GM18861 (cell line): ENCODE measurements around the gene NRDE2.
"Not testable (repeated sequence)": the region's sequence is repeated elsewhere in the genome, so short reads cannot be mapped to it uniquely, and the experiment has no call there.

Experiments used
- ATAC-seq: cut with Tn5 transposase; IDR thresholded peaks from one replicate; pipeline ENCODE4 v1.9.1; 2021; ENCODE audit not compliant: unreplicated experiment

The NRDE2 gene

DNA sequence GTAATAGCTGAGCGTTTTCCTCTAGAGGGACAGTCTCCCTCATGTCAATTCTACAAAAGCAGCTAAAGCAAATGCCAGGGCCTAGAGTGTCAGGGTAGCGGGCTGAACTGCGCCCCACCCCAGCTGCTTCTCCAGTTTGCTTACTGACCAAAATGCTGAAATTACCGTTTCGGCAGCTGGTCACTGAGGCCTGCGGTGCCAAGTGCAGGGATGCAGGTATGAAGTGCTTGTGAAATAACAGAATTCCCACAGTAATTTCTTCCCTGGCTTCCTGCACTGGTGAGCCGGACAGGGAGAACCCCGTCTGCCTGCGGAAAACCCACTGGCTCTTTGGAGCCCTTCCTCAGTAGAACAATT is 56.3 kb downstream of the NRDE2 start:
- no peak for ATAC-seq

DNA sequence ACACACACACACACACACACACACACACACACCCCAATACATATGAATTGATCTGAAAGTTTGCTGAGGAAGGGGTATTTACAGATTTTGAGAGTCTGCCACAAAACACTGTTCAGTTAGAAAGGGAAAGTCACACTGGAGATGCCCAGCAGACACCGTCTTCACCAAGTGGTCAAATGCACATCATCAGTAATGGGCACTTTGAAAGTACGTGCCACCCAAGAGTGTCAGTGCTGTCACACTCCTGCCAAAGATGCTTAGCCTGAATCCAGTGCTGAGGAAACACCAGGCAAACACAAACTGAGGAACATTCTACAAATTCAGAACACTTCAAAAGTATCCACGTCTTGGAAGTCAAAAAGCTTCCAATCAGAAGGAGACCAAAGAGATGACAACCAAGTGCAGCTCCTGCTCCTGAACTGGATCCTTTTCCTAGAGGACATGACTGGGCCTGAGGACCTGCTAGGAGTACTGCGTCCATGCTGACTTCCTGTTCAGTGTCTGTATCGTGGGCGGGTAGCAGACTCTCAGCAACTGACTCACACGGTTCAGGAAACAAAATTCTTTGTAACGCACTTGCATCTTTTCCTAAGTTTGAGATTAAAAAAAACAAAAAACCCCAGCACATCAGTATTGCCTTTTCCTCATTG is 56.8 kb downstream of the NRDE2 start:
- ATAC-seq: no peak

DNA sequence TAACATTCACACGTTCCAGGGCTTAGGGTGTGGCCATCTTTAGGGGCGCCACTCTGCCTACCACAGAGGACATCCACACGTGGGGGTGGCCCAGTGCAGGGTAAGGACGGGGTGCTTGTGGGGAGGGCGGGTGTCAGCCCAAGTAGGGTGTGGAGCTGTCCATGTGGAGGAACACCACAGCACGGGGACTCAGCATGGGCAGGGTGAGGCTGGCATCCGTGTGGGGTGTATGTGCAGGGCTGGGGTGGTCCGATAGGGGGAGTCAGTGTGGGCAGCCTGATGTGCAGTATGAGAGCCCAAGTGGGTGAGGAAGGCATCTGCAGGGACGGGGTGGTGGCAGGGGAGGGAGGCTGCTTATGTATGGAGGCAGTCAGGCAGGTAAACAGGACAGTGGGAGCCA is 57.7 kb downstream of the NRDE2 start:
- ATAC-seq: no peak

DNA sequence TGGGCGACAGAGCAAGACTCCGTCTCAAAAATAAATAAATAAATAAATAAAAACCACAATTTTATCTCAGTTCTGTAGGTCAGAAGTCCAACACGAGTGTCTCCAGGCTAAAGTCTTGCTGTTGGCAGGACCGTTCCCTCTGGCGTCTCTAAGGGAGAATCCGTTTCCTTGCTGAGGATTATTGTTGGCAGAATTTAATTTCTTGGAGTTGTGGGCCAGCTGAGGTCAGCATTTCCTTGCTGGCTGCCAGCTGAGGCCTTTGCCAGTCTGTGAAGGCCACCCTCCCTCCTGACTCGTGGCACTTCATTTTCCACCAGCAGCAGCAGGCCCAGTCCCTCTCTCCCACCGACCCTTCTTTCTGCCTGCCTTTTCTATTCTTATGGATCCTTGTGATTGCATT is 58.2 kb downstream of the NRDE2 start:
- no peak for ATAC-seq

DNA sequence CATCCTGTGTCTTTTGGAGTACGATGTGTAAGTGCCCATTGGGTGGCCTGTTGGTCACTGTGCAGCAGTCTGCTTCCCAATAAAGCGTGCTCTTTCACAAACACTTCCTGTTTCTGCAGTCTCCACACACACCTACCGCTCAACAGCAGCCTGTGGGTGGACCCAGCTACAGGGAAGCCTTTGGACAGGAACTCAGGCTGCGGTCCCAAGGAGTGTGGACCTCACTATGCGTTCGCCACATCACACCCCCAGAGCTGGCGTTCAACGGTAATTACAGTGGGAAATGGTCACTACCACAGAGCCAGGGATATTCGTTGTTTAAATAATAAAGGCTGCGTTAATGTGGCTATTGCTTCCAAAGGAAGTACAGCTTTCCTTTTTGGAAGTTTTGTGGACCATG is 59.2 kb downstream of the NRDE2 start:
- no peak for ATAC-seq

DNA sequence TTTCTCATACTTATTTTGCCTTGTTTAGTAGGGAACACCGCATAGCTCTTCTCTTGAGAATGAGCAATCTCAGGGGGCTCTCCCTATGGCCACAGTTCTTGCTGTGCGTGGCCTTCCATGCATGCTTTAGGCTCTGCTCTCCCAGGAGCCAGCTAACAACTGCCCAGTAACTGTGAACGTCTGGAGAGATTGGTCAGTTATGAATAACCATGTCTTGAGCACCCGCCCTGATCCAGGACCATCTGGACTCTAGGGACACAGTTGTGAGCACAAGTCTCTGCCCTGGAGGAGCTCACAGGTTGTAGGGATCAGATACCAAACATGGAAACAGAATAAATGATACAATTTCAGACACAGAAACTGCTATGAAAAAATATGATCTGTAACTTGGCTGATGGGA is 63.3 kb downstream of the NRDE2 start:
- no peak for ATAC-seq

DNA sequence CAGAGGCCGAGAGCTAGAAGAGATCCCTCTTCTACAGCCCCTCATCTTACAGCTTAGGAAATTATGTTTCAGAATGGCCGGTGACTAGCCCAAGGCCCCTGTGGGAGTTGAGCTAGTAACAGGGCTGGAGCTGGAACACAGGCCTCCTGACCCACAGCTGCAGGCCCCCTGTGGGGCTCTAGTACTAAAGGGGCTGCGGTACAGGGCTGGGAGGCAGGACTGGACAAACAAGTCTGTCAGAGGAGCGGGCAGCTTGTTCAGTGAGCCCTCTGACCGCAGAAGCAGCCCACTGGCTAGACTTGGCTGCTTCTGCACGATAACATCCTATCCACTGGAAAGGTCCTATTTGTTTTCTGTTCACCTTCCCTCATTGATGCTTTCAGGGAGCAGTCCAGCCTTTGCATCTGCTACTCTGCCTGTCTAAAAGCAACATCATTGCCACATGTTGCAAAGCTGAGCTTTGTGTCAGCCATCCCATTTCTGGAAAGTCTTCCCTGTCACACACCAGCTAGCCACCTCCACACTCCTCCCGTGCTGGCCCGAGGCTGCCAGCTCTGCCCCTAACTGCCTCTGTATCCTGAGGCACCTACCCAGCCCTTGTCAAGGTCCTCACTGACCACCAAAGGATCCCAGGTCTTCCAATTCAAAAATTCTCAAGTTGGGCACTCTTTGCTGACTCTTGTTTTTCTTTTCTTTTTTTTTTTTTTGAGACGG is 65.1 kb downstream of the NRDE2 start:
- ATAC-seq: no peak

DNA sequence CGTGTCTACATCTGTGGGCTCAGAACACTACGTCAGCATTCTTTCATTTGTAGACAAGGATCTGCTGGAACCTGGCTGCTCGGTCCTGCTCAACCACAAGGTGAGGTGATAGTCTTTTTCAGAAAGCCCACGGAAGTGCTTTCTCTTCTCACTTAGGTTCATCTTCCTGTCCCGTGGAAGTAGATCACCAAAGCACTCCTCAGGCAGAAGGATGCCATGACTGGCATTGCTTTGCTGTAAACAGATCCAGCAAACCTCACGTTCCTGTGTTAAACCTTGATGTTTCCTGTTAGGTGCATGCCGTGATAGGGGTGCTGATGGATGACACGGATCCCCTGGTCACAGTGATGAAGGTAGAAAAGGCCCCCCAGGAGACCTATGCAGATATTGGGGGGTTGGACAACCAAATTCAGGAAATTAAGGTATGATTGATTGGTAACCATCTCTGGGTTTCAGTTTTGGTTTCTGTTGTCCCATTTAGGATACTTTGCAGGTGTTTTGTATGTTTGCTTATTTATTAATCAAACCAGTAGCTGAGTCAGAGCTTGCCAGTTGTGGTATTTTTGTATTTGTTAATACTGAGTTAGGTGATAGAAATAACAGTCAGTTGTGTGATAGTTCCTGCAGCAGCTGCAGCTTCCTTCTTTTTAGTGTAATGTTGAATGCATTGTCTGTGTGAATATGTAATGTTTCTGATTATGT is 67.8 kb downstream of the NRDE2 start:
- peak; percentile 95 for ATAC-seq

DNA sequence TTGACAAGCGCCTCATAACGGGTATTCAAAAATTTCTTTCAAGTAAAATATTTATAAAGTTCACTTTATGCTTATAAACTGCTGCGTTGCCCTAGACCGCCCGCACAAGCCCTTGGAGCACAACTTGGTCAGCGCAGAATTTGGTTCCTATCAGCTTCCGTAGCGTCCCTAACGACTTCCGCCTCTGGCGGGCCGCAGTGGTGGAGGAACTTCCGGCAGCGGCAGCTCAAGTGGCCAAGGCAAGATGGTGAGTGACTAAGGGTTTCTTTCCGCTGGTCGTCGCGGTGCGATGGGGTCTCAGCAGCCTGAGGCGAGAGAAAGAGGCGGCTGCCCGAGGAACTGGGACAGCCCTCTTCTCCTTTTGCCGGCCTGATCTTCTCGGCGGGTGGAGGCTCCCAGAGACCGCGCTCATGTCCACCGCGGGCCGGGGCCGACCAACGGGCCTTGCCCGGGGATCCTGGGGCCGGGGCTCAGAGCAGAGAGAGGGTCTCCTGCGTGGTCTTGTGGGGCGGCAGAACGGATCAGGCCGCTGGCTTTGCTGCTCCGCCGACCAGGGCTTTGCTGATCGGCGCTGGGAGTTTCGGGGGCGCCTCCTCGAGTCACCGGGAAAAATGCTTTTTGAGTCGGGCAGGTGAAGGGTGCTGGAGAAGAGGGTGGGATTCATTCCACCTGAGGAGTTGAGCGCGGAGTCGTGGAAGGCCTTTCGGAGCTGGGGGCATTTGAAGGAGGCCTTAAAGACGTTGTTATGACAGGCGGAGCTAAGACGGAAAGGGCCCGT is 75.2 kb downstream of the NRDE2 start, which contains the start of gene PSMC1:
TSS of gene PSMC1 (plus strand) at position 200 of the 778 bp plus-strand sequence. CDS start at position 245, 45 bp downstream.
- ATAC-seq: peak; percentile 89

DNA sequence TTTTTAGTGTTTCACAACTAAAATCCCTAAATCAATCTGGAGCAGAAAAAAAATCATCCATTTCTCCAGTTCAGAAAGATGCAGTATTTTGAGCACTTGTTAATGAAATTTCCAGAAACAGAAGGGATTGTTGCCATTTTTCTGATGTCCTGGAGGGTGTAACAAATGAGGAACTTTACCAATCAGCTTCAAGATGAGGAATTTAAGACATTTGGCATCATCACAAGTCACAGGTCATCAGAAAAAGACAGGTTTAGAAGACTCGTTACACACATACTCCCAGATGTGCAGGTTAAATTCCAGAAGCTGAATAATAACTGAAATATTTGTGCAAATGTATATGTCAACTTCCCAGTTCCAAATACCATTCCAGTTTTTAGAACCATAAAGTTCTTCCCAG is 75.9 kb downstream of the NRDE2 start:
- no peak for ATAC-seq

DNA sequence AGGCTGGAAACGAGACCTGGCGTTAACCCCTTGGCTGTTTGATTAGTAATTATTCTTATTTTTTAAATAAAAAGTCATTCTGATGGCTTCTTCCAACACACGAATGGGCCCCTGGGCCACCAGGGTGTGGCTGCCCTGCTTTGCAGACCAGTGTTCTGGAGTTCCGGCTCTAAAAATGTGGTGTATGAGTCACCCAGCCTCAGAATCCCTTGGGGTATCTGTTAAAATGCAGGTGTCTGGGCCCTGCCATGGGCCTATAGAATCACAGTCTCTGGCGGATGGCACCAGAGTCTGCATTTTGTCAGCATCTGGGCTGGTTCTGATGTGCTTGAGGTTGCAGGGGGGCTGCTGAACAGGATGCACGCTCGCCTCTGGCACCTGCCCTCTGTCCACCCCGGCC is 77.9 kb downstream of the NRDE2 start:
- no peak for ATAC-seq

DNA sequence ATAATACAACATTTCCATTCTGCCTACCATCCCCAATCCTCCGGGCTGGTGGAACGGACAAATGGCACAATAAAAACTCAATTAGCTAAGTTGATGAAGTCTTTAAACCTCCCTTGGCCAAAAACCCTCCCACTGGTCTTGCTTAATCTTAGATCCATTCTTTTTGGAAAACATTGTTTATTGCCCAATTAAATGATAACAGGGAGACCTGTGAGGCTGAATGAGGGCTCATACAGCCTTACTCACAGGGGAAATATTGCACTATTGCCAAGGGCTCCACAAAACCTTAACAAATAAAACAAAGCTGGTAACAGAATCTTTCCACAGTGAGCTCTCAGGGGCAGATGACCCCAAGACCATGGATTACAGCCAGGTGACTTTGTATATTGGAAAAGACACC is 83.1 kb downstream of the NRDE2 start:
- ATAC-seq: no peak

DNA sequence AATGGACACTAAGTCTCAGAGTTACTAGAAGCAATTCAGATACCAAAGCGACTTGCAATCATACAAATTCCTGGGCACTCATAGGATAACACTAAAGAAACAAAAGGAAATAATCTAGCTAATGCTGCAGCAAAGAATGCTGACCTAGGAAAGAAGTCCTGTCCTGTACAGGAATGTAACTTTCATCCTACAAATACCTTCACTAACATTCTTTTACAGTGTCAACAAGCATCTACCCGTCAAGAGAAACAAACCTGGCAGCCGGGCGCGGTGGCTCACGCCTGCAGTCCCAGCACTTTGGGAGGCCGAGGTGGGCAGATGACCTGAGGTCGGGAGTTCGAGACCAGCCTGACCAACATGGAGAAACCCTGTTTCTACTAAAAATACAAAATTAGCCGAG is 84.3 kb downstream of the NRDE2 start:
- ATAC-seq: not testable (repeated sequence)

DNA sequence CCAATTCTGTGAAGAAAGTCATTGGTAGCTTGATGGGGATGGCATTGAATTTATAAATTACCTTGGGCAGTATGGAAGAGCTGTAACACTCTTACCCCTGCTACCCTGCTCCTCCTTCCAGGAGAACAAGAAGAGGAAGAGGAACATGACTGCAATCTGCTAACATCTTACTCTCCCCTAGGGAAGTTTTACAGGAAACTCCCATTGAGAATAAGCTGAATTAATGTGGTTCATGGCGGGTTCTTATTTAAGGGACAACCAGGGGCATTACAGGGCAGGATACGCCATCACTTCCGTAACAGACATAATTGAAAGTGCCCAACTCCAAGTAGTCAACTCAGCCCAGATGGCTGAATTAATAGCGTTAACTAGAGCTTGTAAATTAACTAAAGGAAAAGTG is 84.8 kb downstream of the NRDE2 start:
- no peak for ATAC-seq

DNA sequence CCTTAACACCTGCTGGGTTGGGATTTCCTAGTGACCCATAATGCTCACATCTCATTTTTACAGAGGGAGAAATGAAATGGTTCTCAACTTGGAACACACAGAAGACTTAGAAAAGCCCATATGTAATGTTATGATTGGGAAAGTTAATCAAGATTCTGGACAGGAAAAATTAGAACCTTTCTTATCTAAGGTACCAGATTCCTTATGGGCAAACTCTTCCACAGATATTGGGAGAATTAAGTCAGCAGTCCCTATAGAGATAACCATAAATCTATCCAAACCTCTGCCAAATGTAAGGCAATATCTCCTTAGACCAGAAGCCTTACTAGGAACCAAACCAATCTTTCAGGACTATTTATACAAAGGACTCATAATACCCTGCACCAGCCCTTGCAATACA is 89.3 kb downstream of the NRDE2 start:
- no peak for ATAC-seq

DNA sequence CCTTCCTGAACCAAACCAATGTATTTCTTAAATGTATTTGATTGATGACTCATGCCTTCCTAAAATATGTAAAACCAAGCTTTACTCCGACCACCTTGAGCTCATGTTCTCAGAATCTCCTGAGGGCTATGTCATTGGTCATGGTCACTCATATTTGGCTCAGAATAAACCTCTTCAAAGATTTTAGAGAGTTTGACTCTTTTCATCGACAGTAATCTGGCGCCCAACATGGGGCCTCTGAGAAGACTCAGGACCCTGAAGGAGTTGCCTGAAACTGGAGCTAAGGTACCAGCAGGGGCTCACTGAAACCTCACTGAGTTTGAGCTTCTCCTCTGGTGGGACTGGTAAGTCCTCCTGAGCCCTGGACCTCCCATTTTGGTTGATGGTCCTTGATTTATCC is 92.6 kb downstream of the NRDE2 start:
- no peak for ATAC-seq

DNA sequence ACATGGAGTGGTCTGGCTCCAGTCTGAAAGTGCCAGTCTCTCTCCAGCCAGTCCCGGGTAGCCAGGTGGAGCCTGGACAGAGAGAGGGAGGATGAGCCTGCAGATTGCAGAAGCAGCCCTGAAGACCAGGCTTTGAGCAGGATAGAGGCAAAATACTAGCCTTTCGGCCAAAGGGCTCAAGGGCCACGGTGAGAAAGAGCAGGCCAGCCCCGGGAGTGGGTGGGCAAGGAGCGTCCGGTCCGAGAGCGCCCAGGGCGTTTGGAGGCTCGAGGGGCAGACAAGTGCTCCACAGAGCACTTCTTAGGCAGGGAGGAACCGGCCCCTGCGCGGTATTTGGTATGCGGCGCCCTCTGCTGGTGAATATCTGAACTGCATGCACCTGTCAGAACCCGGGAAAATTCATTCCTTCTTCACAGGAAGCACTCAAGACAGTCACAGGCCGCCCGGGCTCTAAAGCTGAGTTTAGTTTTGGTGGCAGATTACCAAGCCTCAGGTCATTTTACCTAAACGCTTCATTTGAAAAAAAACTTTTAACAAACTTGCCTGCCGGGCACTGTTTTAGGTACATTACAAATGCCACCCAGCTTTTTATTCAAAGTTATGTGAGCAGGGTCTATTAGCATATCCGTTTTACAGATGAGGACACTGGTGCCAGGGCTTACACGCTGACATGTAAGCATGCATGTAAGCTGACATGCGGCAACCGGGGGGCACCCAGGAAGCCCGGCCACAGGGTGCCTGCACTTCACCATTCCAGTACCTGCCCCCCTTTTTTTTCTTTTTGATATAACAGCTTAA is 96.4 kb downstream of the NRDE2 start:
- ATAC-seq: no peak

DNA sequence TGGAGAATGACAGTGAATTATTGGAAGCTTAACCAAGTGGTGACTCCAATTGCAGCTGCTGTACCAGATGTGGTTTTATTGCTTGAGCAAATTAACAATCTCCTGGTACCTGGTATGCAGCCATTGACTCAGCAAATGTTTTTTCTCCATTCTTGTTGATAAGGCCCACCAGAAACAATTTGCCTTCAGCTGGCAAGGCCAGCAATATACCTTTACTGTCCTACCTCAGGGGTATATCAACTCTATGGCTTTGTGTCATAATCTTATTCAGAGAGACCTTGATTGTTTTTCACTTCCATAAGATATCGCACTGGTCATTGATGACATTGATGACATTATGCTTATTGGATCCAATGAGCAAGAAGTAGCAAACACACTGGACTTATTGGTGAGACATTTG is 101.8 kb downstream of the NRDE2 start:
- not testable (repeated sequence) for ATAC-seq

DNA sequence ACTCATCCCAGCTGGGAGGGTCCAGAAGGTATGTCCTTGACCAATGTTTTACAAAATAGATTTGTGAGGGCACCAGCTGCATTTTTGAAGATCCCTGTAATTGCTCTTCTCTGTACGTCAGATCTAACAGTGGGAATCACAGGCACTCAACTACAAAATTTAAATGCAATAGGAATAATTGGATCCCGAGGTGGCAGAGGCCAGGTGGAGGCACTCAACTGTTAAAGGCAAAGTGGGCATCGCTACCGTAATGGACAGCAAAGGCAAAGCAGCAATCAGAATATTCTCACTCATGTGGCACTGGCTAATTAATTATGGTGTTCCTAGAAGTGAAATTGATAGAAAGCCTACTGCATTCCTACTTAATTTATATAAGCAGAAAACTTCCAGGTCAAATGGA is 103.3 kb downstream of the NRDE2 start:
- ATAC-seq: no peak
